Transverse colon (tissue), 4 donors: Measurements from ENCODE around the gene FAM20A. TPM values are rescaled to one million over a fixed set of nuclear protein-coding genes. Genes with fewer than 3 reads are reported as not detected.

Experiments
- DNase-seq: peaks from one replicate; pipeline ENCODE4 v3.0.0-alpha.2; 2019
- H3K27ac ChIP-seq, 4 donors: fragments of 200-600 bp; sonication (generic); 2 replicates each; pipeline ENCODE4 v1.5.1; 2016 to 2018; ENCODE audit warnings: inconsistent platforms in 4 of 4
- H3K27me3 ChIP-seq: fragments of 200-600 bp; sonication (generic); 2 replicates; pipeline ENCODE4 v1.5.1; 2017; ENCODE audit warnings: inconsistent platforms
- H3K36me3 ChIP-seq, 4 donors: fragments of 200-600 bp; sonication (generic); 2 replicates each; pipeline ENCODE4 v1.5.1; 2017 to 2019; ENCODE audit warnings: inconsistent platforms in 4 of 4
- H3K4me1 ChIP-seq, 4 donors: fragments of 200-600 bp; sonication (generic); 2 replicates each; pipeline ENCODE4 v1.5.1; 2017 to 2020; ENCODE audit warnings: inconsistent platforms in 4 of 4
- H3K4me3 ChIP-seq, 4 donors: fragments of 200-600 bp; sonication (generic); 1 replicate in 1 of 4; 2 replicates in 3 of 4; pipeline versions ENCODE4 v1.5.1 to v1.6.1; 2017 to 2019; ENCODE audit warnings: inconsistent platforms in 4 of 4
- H3K9me3 ChIP-seq, 2 donors: fragments of 200-600 bp; sonication (generic); 2 replicates each; pipeline ENCODE4 v1.5.1; 2017 to 2019; ENCODE audit warnings: inconsistent platforms in 2 of 2
- EP300 ChIP-seq: sonication (generic); formaldehyde crosslinking; IDR thresholded peaks from one replicate; pipeline ENCODE4 v1.6.1; 2017; ENCODE audit warnings: antibody characterized with exemption, low read depth
- POLR2A ChIP-seq: fragments of 450-650 bp; IDR thresholded peaks from one replicate; pipeline ENCODE4 v1.6.1; 2016; ENCODE audit warnings: antibody characterized with exemption, mild to moderate bottlenecking, moderate library complexity
- POLR2AphosphoS5 ChIP-seq, 3 donors: sonication (generic); formaldehyde crosslinking; IDR thresholded peaks; one replicate each; pipeline ENCODE4 v1.6.1; 2016; ENCODE audit warnings: antibody characterized with exemption in 3 of 3
- WGBS, 2 donors: methylation state at CpG; one replicate each; pipeline ENCODE4 v1.1.5; 2018; ENCODE audit warnings: low coverage in 1 of 2; 5-methylcytosine and 5-hydroxymethylcytosine counted together
- in situ Hi-C, 4 donors: fragments of 200-750 bp; cut with MboI; loops; one replicate each; pipeline versions ENCODE4 v1.15.0 to v1.15.1; 2017; ENCODE audit warnings: low sequenced_read_pairs in 3 of 4, low pct_ligation_motif_present in 1 of 4, low pct_unique_long_range_greater_than_20kb in 1 of 4
- intact Hi-C: fragments of 100-400 bp; cut with DNase I; formaldehyde crosslinking; loops from one replicate; pipeline ENCODE4 v1.15.1; 2023; ENCODE audit warnings: low total_unique reads
- total RNA-seq, 4 donors: library from RNA; depleted of rRNA; stranded (reverse); fragments of >200 nt; gene quantifications; one replicate each; pipeline ENCODE4 v1.1.0, GENCODE V29; 2016
- TF ChIP-seq, protein P1 (sequence below), 5 experiments: fragments of 200-600 bp in 3 of 5; fragments of 450-650 bp in 2 of 5; sonication (generic) in 3 of 5; IDR thresholded peaks; 1 replicate in 2 of 5; 2 replicates in 3 of 5; pipeline ENCODE4 v1.5.1; 2016 to 2017; ENCODE audit warnings: antibody characterized with exemption in 5 of 5, inconsistent platforms in 3 of 5, mild to moderate bottlenecking in 2 of 5, moderate library complexity in 1 of 5

The FAM20A gene
- total RNA-seq, 4 donors from 2014 or later, result 1.5 to 4.1 (median 3.5) TPM

- 89 to 98% methylated on average over 4 of the region's 4 CpGs for WGBS, 2 donors
- no peak overlapping the region for H3K27ac ChIP-seq
- H3K4me3 ChIP-seq, result no peak overlapping the region
- H3K9me3 ChIP-seq, result no peaks in the 10 kb centered on the region
- in situ Hi-C loops (no loop called here), intact Hi-C loops (no loop called here)
- DNase-seq, result no peak
- TF ChIP-seq, protein P1, sequence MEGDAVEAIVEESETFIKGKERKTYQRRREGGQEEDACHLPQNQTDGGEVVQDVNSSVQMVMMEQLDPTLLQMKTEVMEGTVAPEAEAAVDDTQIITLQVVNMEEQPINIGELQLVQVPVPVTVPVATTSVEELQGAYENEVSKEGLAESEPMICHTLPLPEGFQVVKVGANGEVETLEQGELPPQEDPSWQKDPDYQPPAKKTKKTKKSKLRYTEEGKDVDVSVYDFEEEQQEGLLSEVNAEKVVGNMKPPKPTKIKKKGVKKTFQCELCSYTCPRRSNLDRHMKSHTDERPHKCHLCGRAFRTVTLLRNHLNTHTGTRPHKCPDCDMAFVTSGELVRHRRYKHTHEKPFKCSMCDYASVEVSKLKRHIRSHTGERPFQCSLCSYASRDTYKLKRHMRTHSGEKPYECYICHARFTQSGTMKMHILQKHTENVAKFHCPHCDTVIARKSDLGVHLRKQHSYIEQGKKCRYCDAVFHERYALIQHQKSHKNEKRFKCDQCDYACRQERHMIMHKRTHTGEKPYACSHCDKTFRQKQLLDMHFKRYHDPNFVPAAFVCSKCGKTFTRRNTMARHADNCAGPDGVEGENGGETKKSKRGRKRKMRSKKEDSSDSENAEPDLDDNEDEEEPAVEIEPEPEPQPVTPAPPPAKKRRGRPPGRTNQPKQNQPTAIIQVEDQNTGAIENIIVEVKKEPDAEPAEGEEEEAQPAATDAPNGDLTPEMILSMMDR (IDR thresholded peaks at IDR 0.05), result no peak
- no peak for TF ChIP-seq EP300
- no peak for TF ChIP-seq POLR2A
- no peak for TF ChIP-seq POLR2AphosphoS5 (IDR thresholded peaks at IDR 0.05)
- no peaks in the 10 kb centered on the region for H3K36me3 ChIP-seq
- H3K27me3 ChIP-seq, result peaks cover 61% of the 10 kb centered on the region
- peaks cover 0 to 20% (median 13%) of the 10 kb centered on the region in 4 donors for H3K4me1 ChIP-seq
These were observed 3.1 kb downstream of the FAM20A start for GRCh38 chr17:68598074-68598473.

GRCh38 chr17:68596411-68596945, 4.7 kb downstream of the FAM20A start:
- peaks cover 55% of the 10 kb centered on the region for H3K27me3 ChIP-seq
- 82 to 100% methylated on average over 1 to 5 of the region's 5 CpGs for WGBS, 2 donors
- TF ChIP-seq EP300, result no peak
- TF ChIP-seq POLR2A, result no peak
- TF ChIP-seq, protein P1 (IDR thresholded peaks at IDR 0.05), result no peak
- no peak for TF ChIP-seq POLR2AphosphoS5 (IDR thresholded peaks at IDR 0.05)
- no peaks in the 10 kb centered on the region for H3K9me3 ChIP-seq
- H3K27ac ChIP-seq, result no peak overlapping the region
- no peak for DNase-seq
- in situ Hi-C loops, result no loop called here
- H3K4me3 ChIP-seq, result no peak overlapping the region
- H3K36me3 ChIP-seq, result no peaks in the 10 kb centered on the region
- H3K4me1 ChIP-seq, result peaks cover 0 to 18% (median 12%) of the 10 kb centered on the region in 4 donors
- intact Hi-C loops, result no loop called here

GRCh38 chr17:68595986-68596385, 5.2 kb downstream of the FAM20A start:
- Histone ChIP-seq H3K9me3 (no peaks in the 10 kb centered on the region), H3K4me3 (no peak overlapping the region), H3K4me1 (peaks cover 0 to 17% (median 7%) of the 10 kb centered on the region in 4 donors), H3K36me3 (no peaks in the 10 kb centered on the region), H3K27ac (no peak overlapping the region), H3K27me3 (peaks cover 53% of the 10 kb centered on the region)
- in situ Hi-C loops, result no loop called here
- WGBS, 2 donors, result 70 to 71% methylated on average over 2 of the region's 2 CpGs
- no peak for DNase-seq
- intact Hi-C loops, result no loop called here
- TF ChIP-seq POLR2AphosphoS5 (IDR thresholded peaks at IDR 0.05) (no peak), POLR2A (no peak), EP300 (no peak)
- TF ChIP-seq, protein P1 (IDR thresholded peaks at IDR 0.05), result no peak

DNA sequence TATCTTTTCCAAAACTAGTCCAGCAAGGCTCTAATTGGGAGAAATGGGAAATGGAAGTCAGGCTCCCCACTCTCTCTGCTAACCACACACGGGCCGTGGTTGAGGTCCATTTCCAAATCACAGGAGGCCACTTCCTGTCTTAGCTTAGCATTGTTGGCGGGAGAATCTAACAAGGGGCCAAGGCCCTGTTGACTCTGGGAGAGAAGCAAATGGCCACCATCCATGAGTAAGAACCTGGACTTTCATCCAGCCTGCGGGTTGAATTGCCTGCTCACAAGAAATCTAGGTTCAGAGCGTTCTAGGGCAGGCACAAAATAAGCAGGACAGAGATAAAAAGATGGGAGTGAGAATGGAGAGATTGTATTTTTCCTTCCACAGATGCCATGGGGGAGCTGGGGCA, 5.7 kb downstream of the FAM20A start:
- no peak for DNase-seq
- H3K36me3 ChIP-seq, result no peaks in the 10 kb centered on the region
- H3K27ac ChIP-seq, result no peak overlapping the region
- peaks cover 0 to 15% (median 5%) of the 10 kb centered on the region in 4 donors for H3K4me1 ChIP-seq
- TF ChIP-seq, protein P1 (IDR thresholded peaks at IDR 0.05), result no peak
- TF ChIP-seq POLR2A, result no peak
- TF ChIP-seq POLR2AphosphoS5 (IDR thresholded peaks at IDR 0.05), result no peak
- TF ChIP-seq EP300, result no peak
- intact Hi-C loops (no loop called here), in situ Hi-C loops (no loop called here)
- H3K27me3 ChIP-seq, result peaks cover 49% of the 10 kb centered on the region
- 65% methylated on average over 5 of the region's 5 CpGs; no CpG with 5 or more reads in 1 of the 2 donors for WGBS, 2 donors
- H3K9me3 ChIP-seq, result no peaks in the 10 kb centered on the region
- H3K4me3 ChIP-seq, result no peak overlapping the region
